Measurements from ENCODE around the gene EHBP1. TPM values are rescaled to one million over a fixed set of nuclear protein-coding genes. Genes with fewer than 3 reads are reported as not detected.

Gene EHBP1
- total RNA-seq, 1 donor from 2014 or later = 52.7 TPM

DNA sequence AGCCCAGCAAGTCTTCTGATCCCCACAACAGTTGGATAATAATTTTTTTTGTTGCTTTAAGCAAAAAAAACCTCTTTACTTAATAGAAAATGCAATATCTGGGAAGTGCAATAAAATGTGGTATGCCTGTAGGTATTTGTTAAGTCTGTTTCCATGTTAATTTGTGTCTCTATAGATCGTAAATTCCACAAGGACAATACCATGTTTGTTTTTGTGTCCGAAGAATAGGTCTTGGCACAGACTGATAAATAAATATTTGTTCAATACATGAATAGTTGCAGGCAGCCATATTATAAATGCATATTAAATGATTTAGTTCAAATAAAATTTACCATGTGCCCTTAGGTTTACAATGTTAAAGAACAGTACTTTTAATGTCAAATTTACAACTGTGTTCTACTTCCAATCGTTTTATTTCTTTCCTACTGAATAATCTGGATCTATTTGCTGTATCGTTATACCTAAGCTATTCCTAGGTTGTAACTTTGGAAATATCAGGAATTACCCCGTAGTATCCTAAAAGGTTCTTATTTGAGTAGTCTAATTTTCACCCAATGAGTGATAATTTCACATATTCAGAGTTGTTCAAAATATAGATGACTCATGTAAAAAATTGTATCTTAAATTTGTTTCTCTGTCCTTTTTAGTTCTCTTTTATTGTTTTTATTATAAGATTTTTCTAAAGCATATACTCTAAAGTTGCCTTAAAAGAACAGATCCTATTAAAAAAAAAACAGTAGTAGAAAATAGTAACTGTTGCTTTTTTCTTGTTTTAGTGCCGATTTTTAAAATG is 151.8 kb downstream of the EHBP1 start:
- Histone ChIP-seq H3K4me1 (ENCODE audit: control insufficient read depth in 3 of 3, insufficient read depth in 3 of 3, low read length in 3 of 3) (peaks cover 0 to 3% (median 0%) of the 10 kb centered on the region in 3 donors), H3K36me3 (ENCODE audit: control insufficient read depth in 3 of 3, insufficient read depth in 3 of 3, low read length in 3 of 3) (peaks cover 3 to 6% (median 6%) of the 10 kb centered on the region in 3 donors), H3K9me3 (ENCODE audit: control insufficient read depth in 3 of 3, low read length in 3 of 3) (no peaks in the 10 kb centered on the region), H3K9ac (ENCODE audit: low read depth in 1 of 3, low read length in 3 of 3) (no peak overlapping the region), H3K27ac (ENCODE audit: low read depth, low read length) (no peak overlapping the region), H3K4me3 (ENCODE audit: low read length in 3 of 3) (no peak overlapping the region), H3K27me3 (ENCODE audit: control insufficient read depth in 3 of 3, insufficient read depth in 3 of 3, low read length in 3 of 3) (no peaks in the 10 kb centered on the region)

- Histone ChIP-seq H3K27ac (ENCODE audit: low read depth, low read length) (no peak overlapping the region), H3K4me1 (ENCODE audit: control insufficient read depth in 3 of 3, insufficient read depth in 3 of 3, low read length in 3 of 3) (peaks cover 0 to 3% (median 0%) of the 10 kb centered on the region in 3 donors), H3K4me3 (ENCODE audit: low read length in 3 of 3) (no peak overlapping the region), H3K27me3 (ENCODE audit: control insufficient read depth in 3 of 3, insufficient read depth in 3 of 3, low read length in 3 of 3) (no peaks in the 10 kb centered on the region), H3K9ac (ENCODE audit: low read depth in 1 of 3, low read length in 3 of 3) (no peak overlapping the region), H3K9me3 (ENCODE audit: control insufficient read depth in 3 of 3, low read length in 3 of 3) (no peaks in the 10 kb centered on the region), H3K36me3 (ENCODE audit: control insufficient read depth in 3 of 3, insufficient read depth in 3 of 3, low read length in 3 of 3) (peaks cover under 1 to 6% (median 6%) of the 10 kb centered on the region in 3 donors)
Observed at GRCh38 chr2:62858231-62858832, 152.8 kb downstream of the EHBP1 start.

GRCh38 chr2:62868947-62869346 is 163.4 kb downstream of the EHBP1 start:
- no peak overlapping the region for H3K9ac ChIP-seq (ENCODE audit: low read depth in 1 of 3, low read length in 3 of 3)
- no peaks in the 10 kb centered on the region for H3K4me1 ChIP-seq (ENCODE audit: control insufficient read depth in 3 of 3, insufficient read depth in 3 of 3, low read length in 3 of 3)
- H3K4me3 ChIP-seq (ENCODE audit: low read length in 3 of 3) = no peak overlapping the region
- H3K9me3 ChIP-seq (ENCODE audit: control insufficient read depth in 3 of 3, low read length in 3 of 3) = peaks cover 0 to 4% (median 0%) of the 10 kb centered on the region in 3 donors
- no peak overlapping the region for H3K27ac ChIP-seq (ENCODE audit: low read depth, low read length)
- no peaks in the 10 kb centered on the region for H3K27me3 ChIP-seq (ENCODE audit: control insufficient read depth in 3 of 3, insufficient read depth in 3 of 3, low read length in 3 of 3)
- peaks cover 3 to 22% (median 4%) of the 10 kb centered on the region in 3 donors for H3K36me3 ChIP-seq (ENCODE audit: control insufficient read depth in 3 of 3, insufficient read depth in 3 of 3, low read length in 3 of 3)

DNA sequence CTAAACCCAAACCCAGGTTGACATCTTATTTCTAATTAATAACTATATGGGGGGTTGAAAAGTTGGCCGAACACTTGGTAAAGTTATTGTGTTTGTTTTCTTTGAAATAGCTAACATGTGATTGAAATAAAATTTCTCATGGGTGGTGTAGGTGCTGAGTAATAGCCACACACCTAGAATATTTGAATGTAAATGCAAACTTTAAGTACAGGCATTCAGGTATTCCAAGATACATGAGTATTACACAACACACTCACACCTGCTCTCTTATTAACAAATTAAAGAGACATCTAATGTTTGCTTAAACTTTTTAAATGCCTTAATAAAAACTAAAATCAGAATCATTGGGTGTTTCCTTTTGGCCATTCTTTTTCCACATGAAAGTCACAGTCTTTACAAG is 165.5 kb downstream of the EHBP1 start:
- no peak overlapping the region for H3K9ac ChIP-seq (ENCODE audit: low read depth in 1 of 3, low read length in 3 of 3)
- H3K27me3 ChIP-seq (ENCODE audit: control insufficient read depth in 3 of 3, insufficient read depth in 3 of 3, low read length in 3 of 3) = no peaks in the 10 kb centered on the region
- no peak overlapping the region for H3K27ac ChIP-seq (ENCODE audit: low read depth, low read length)
- no peak overlapping the region for H3K4me3 ChIP-seq (ENCODE audit: low read length in 3 of 3)
- H3K9me3 ChIP-seq (ENCODE audit: control insufficient read depth in 3 of 3, low read length in 3 of 3) = peaks cover 0 to 4% (median 0%) of the 10 kb centered on the region in 3 donors
- H3K36me3 ChIP-seq (ENCODE audit: control insufficient read depth in 3 of 3, insufficient read depth in 3 of 3, low read length in 3 of 3) = peaks cover 6 to 14% (median 14%) of the 10 kb centered on the region in 3 donors
- H3K4me1 ChIP-seq (ENCODE audit: control insufficient read depth in 3 of 3, insufficient read depth in 3 of 3, low read length in 3 of 3) = no peaks in the 10 kb centered on the region

DNA sequence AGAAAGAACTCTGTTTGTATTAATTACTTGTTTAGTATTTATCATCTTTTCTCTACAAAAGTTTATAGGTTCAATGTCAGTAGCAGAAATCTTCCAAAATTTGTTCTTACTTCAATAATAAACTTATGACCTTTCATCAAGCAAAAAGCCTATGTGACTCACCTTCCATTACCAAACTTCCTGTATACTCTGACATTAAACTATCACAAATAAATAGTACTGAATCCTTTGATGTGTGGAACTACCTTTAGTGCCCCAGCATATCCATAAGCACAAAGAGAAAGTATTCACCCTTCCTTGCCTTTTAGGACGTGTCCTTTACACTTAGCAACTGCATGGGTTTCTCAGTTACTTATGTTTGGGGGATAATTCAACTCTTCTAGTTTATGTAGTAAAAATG is 166.0 kb downstream of the EHBP1 start:
- H3K36me3 ChIP-seq (ENCODE audit: control insufficient read depth in 3 of 3, insufficient read depth in 3 of 3, low read length in 3 of 3) = peaks cover 5 to 17% (median 16%) of the 10 kb centered on the region in 3 donors
- no peak overlapping the region for H3K4me3 ChIP-seq (ENCODE audit: low read length in 3 of 3)
- no peaks in the 10 kb centered on the region for H3K4me1 ChIP-seq (ENCODE audit: control insufficient read depth in 3 of 3, insufficient read depth in 3 of 3, low read length in 3 of 3)
- no peak overlapping the region for H3K27ac ChIP-seq (ENCODE audit: low read depth, low read length)
- H3K27me3 ChIP-seq (ENCODE audit: control insufficient read depth in 3 of 3, insufficient read depth in 3 of 3, low read length in 3 of 3) = no peaks in the 10 kb centered on the region
- peaks cover 0 to 4% (median 0%) of the 10 kb centered on the region in 3 donors for H3K9me3 ChIP-seq (ENCODE audit: control insufficient read depth in 3 of 3, low read length in 3 of 3)
- H3K9ac ChIP-seq (ENCODE audit: low read depth in 1 of 3, low read length in 3 of 3) = no peak overlapping the region

GRCh38 chr2:62873603-62874002 is 168.1 kb downstream of the EHBP1 start:
- Histone ChIP-seq H3K27ac (ENCODE audit: low read depth, low read length) (no peak overlapping the region), H3K4me3 (ENCODE audit: low read length in 3 of 3) (no peak overlapping the region), H3K27me3 (ENCODE audit: control insufficient read depth in 3 of 3, insufficient read depth in 3 of 3, low read length in 3 of 3) (no peaks in the 10 kb centered on the region), H3K9ac (ENCODE audit: low read depth in 1 of 3, low read length in 3 of 3) (no peak overlapping the region), H3K9me3 (ENCODE audit: control insufficient read depth in 3 of 3, low read length in 3 of 3) (peaks cover 0 to 4% (median 0%) of the 10 kb centered on the region in 3 donors), H3K36me3 (ENCODE audit: control insufficient read depth in 3 of 3, insufficient read depth in 3 of 3, low read length in 3 of 3) (peaks cover 5 to 25% (median 24%) of the 10 kb centered on the region in 3 donors), H3K4me1 (ENCODE audit: control insufficient read depth in 3 of 3, insufficient read depth in 3 of 3, low read length in 3 of 3) (no peaks in the 10 kb centered on the region)

- H3K4me1 ChIP-seq (ENCODE audit: control insufficient read depth in 3 of 3, insufficient read depth in 3 of 3, low read length in 3 of 3) = no peaks in the 10 kb centered on the region
- H3K27me3 ChIP-seq (ENCODE audit: control insufficient read depth in 3 of 3, insufficient read depth in 3 of 3, low read length in 3 of 3) = no peaks in the 10 kb centered on the region
- peaks cover 0 to 6% (median 0%) of the 10 kb centered on the region in 3 donors for H3K9me3 ChIP-seq (ENCODE audit: control insufficient read depth in 3 of 3, low read length in 3 of 3)
- no peak overlapping the region for H3K9ac ChIP-seq (ENCODE audit: low read depth in 1 of 3, low read length in 3 of 3)
- no peak overlapping the region for H3K4me3 ChIP-seq (ENCODE audit: low read length in 3 of 3)
- H3K36me3 ChIP-seq (ENCODE audit: control insufficient read depth in 3 of 3, insufficient read depth in 3 of 3, low read length in 3 of 3) = peaks cover 5 to 27% (median 25%) of the 10 kb centered on the region in 3 donors
- no peak overlapping the region for H3K27ac ChIP-seq (ENCODE audit: low read depth, low read length)
Observed at GRCh38 chr2:62874881-62875383, 169.4 kb downstream of the EHBP1 start.

DNA sequence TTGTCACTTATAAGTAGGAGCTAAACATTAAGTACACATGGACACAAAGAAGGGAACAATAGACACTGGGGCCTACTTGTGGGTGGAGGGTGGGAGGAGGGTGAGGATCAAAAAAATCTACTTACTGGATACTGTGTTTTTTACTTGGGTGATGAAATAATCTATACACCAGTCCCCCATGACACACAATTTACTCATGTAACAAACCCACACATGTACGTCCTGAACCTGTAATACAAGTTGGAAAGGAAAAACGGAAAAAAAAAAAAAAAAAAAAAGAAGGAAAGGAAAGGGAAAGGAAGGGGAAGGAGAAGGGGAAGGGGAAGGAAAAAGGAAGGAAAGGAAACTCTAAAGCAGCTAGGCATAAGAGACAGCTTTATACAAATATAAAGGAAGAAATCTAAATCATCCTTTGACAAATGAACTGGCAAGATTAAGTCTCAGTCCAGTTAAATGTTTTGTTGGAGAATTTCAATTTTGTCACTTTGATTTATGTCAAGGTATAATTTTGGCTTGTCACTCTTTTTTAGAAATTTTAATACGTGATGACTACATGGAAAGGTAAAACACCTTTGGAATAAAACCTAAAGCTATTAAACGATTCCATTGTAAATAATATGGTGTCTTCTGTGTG is 175.8 kb downstream of the EHBP1 start:
- Histone ChIP-seq H3K4me1 (ENCODE audit: control insufficient read depth in 3 of 3, insufficient read depth in 3 of 3, low read length in 3 of 3) (peaks cover 0 to 3% (median 0%) of the 10 kb centered on the region in 3 donors), H3K27ac (ENCODE audit: low read depth, low read length) (no peak overlapping the region), H3K36me3 (ENCODE audit: control insufficient read depth in 3 of 3, insufficient read depth in 3 of 3, low read length in 3 of 3) (peaks cover 0 to 13% (median 11%) of the 10 kb centered on the region in 3 donors), H3K4me3 (ENCODE audit: low read length in 3 of 3) (no peak overlapping the region), H3K9me3 (ENCODE audit: control insufficient read depth in 3 of 3, low read length in 3 of 3) (peaks cover 0 to 2% (median 0%) of the 10 kb centered on the region in 3 donors), H3K9ac (ENCODE audit: low read depth in 1 of 3, low read length in 3 of 3) (no peak overlapping the region), H3K27me3 (ENCODE audit: control insufficient read depth in 3 of 3, insufficient read depth in 3 of 3, low read length in 3 of 3) (no peaks in the 10 kb centered on the region)

DNA sequence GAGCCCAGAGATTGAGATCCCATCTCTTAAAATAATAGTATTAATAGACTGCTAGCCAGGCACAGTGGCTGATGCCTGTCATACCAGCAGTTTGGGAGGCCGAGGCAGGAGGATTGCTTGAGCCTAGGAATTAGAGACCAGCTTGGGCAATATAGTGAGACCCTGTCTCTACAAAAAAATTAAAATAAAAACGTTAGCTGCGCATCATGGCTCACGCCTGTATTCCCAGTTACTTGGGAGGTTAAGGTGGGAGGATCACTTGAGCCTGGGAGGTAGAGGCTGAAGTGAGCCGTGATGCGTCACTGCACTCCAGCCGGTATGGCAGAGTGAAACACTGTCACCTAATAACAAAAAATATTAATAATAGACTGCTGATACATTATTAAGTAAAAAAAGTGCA is 178.1 kb downstream of the EHBP1 start:
- H3K4me1 ChIP-seq (ENCODE audit: control insufficient read depth in 3 of 3, insufficient read depth in 3 of 3, low read length in 3 of 3) = peaks cover 0 to 3% (median 0%) of the 10 kb centered on the region in 3 donors
- H3K4me3 ChIP-seq (ENCODE audit: low read length in 3 of 3) = no peak overlapping the region
- peaks cover 0 to 2% (median 0%) of the 10 kb centered on the region in 3 donors for H3K9me3 ChIP-seq (ENCODE audit: control insufficient read depth in 3 of 3, low read length in 3 of 3)
- H3K27me3 ChIP-seq (ENCODE audit: control insufficient read depth in 3 of 3, insufficient read depth in 3 of 3, low read length in 3 of 3) = no peaks in the 10 kb centered on the region
- no peak overlapping the region for H3K27ac ChIP-seq (ENCODE audit: low read depth, low read length)
- H3K9ac ChIP-seq (ENCODE audit: low read depth in 1 of 3, low read length in 3 of 3) = no peak overlapping the region
- peaks cover 0 to 4% (median 0%) of the 10 kb centered on the region in 3 donors for H3K36me3 ChIP-seq (ENCODE audit: control insufficient read depth in 3 of 3, insufficient read depth in 3 of 3, low read length in 3 of 3)
